NCI-H187 treated with DMSO at 0.1 percent for 48 hours (cell line): ENCODE results near the gene TOPORS.
"Not testable (repeated sequence)": the region's sequence is repeated elsewhere in the genome, so short reads cannot be mapped to it uniquely, and the experiment has no call there.

Experiments
- DNase-seq: peaks from one replicate; lab custom pipeline; 2025; lab: John Stamatoyannopoulos, UW

The TOPORS gene

DNA sequence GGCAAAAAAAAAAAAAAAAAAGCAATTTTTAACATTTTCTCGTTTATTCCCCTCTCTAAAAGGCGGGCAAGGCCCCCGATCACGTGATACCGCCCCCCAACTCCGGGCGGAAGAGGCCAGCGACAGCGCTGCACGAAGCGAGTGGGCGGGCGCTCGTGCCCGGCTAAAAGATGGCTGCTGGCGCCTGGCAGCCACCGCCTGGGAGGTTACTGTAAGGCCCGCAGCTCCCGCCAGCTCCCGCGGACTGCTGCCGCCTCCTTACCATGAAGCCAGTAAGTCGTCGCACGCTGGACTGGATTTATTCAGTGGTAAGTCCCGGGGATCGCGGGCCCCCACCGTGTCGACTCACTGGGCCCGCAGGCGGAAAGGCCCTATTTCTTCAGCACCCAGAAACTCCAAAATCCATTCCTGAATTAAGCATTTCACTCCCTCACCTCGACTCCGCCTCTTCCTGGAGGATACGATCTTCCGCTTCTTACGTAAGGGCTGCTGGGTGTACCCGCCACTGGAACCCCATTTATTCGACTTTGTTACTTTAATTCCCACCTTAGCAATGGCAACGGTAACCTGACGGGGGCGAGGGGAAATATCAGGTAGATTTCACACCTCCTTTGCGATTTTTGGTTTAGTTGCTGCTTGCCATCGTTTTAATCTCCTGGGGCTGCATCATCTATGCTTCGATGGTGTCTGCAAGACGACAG, at the start of gene TOPORS, which contains the start of gene SMIM27:
TOPORS (minus strand) TSS at position 415 of the 701 bp plus-strand sequence; CDS start at position 265, 150 bp downstream.
SMIM27 (plus strand) TSS at position 156 of the 701 bp plus-strand sequence; CDS start at position 264, 108 bp downstream.
- DNase-seq, result peak; percentile 43

DNA sequence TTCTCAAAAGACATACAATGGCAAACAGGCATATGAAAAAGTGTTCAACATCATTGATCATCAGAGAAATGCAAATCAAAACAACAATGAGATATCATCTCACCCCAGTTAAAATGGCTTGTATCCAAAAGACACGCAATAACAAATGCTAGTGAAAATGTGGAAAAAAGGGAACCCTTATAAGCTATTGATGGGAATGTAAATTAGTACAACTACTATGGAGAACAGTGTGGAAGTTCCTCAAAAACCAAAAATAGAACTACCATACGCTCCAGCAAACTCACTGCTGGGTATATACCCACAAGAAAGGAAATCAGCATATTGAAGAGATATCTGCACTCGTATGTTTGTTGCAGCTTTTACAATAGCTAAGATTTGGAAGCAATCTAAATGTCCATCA, 46.6 kb upstream of the TOPORS start:
- DNase-seq, result not testable (repeated sequence)

DNA sequence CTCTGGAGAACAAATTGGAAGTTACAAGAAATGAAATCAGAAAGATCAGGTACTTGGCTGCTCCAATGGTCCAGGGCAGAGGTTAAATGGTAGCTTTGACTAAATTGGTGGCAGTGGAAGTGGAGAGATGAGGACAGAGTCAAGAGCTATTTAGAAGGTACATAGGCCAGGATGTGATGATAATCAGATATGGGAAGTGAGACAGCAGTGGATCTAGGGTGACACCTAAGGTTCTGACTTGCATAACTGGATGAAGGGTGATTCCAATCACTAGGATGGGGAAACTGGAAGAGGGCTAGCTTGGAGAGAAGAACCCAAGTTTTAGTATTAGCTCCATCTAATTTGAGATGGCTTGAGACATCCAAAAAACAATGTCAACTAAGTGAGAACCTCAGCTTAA, 44.5 kb upstream of the TOPORS start:
- no peak for DNase-seq

DNA sequence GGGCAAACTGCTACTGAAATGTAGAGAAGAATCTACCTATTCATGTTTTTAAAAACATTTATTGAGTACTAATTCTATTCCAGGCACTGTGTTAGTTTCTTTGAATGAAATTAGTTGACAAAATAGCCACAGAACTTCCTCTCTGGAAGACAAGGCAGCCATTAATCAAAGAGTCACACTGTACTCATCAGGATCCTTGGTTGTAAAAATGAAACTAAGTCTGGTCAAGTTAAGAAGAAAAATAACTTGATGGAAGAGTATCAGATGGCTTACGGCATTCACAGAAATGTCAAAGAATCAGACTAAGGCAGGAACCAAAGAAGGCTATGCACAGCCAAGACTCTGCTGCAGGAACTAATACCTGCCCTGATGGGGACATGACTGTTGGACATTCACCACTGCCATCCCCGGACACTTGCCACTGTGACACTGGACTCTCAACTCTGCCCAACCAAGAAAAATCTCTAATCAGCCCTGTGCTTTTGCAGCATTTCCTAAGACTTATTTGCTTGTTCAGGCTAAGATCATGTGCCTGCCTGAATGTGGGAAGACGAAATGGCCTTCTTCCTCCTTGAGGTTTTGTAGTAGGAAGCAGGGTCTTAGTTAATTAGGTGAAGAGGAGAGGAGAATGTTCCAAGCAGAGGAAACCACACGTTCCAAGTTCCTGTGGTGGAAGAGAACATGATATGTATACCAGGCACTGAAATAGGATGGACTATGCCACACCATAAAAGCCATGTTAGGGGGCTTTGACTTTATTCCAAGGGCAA, 43.9 kb upstream of the TOPORS start:
- no peak for DNase-seq

DNA sequence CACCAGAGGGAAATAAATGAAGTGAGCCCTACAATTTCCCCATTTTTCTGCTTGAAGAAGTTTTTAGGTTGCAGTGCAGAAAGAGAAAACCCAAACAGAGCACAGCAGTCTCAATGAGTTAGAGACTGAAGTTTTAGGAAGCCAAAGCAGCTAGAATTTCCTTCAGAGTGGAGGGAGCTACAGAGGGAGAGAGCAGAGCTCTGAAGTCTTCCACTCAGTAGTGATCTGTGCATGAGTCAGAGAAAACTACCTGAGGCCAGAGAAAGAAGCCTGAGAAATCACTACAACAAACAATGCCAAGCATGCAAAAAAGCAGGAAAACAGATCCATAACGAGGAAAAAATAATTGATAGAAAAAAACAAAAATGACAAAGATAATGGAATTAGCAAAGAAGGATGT, 38.5 kb upstream of the TOPORS start:
- DNase-seq, result no peak

DNA sequence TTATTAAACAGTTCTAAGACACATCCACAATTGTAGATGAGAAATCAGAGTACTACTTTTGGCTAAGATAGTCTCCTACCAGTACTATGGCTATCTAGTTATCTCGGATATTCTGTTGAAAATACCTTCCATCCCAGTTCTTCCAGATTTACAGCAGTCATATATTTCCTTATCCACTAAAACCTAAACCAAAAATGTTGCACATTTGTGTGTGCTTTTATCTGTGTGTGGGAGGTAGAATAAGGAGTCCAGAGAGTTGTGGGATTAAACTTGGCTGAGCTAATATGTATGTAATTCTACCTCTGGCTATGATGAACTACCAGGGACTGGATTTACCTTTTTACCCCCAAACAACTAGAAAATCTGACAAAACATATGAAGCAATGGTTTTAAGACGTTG, 38.1 kb upstream of the TOPORS start:
- DNase-seq, result no peak

DNA sequence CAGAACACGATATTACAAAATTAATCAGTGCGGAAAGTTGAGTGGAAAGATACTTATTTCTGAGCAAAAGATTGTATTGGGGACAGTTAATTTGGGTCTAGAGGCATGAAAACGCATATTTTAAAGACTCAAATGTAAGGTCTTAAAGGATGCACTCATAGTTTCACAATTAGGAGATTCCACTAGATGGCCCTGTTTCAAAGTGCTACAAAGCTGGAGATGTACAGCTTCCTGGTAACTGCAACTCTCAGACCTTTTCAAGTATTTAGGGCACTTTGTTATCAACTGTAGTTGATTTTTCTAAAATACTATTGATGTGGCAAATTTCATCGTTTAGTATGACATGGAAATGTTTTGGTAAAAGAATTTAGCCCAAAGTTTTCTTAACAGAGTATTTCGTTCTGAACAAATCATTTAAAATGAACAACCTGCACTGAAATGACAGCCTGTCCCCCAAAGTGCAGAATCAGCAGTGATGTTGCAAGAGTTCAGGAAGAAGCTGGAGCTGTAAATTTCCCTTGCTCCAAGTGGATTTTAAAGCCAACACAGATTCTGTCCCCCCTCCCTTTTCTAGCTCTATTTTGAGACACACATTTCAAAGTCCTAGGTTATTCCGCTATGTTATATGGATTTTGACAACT, 36.8 kb upstream of the TOPORS start:
- DNase-seq, result no peak

DNA sequence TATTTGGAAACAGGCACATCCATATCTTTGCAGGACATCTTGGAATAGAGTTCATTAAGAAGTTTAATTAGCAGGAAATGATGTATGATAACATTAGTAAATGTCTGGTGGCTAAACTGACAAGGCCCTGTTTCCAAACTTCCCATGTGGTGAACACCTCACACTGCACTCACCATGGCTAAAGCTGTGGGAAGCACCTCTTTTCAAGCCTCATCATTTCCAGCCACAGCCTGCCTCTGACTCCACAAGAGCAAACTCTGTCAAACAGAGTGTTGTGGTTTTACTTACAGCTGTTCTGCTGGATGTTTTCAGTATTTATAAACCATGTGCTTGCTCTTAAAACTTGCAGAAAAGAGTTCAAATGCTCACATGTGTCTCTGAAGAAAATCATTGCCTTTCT, 35.5 kb upstream of the TOPORS start:
- no peak for DNase-seq

DNA sequence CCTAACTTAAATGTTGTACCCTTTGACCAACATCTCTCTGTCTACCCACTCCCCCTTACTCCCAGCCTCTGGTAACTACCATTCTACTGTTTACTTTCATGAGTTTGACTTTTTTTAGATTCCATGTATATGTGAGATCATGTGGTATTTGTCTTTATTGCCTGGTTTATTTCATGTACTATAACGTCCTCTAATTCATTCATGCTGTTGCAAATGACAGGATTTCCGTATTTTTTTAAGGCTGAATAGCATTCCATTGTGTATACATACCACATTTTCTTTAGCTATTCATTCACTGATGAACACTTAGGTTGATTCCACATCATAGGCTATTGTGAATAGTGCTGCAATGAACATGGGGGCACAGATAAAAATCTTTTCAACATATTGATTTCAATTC, 32.4 kb upstream of the TOPORS start:
- DNase-seq, result no peak

DNA sequence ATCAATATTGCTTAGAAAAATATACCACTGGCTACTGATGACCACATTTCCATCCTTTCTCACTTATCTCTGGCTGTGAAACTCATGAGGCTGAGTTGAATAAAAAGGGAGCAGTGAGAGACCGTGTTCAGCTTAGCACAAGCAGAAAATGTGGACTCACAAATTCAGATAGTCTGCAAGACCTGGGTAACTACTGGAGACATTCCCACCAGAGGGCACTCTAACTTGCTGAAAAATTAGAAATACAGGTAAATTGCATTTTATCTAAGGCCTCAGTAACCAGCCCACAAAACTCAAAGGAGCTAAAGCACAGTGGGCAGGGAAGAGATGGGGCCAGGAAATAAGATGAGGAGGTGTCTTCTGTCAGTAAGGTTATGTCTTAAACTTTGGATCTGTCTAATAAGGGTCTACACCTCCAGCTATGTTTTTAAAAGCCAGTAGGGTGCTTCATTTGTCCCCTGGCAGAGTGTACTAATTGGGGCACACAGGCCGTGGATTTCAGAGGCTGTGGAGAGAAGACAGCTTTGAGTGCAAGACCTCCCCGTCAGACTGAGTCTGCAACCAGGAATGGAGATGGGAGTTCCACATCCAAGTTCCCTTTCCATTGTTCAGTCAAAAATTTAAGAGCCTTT, 29.2 kb upstream of the TOPORS start:
- no peak for DNase-seq

DNA sequence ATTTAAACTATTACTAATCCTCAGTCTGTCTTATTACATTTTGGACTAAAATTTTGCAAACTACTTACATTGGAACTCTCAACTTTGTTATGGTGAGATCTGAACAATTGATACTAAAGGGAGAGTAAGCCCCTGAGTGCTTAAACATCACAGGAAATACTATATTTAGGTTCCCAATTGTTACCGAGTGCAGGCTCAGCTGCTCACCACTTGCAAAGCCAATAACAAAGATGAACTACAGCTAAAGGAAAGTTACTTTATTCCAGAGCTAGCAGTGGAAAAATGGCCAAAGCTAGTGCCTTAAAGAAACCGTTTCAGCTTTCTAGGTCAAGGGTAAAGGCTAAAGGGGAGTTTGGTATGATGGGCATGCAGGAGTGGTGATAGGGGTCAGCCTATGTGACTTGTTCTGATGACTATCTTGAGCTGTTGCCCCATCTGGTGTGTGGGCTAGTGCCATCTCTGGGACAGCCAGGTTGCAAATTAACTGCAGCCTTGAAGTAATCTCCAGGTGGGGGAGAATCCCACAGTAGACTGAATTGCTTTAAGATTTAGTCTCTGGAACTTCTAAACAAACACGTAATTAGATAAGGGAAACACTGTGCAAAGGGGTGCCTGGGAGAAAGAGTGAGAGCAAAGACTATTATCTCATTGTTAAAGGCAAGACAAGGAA, 28.4 kb upstream of the TOPORS start:
- DNase-seq, result no peak

DNA sequence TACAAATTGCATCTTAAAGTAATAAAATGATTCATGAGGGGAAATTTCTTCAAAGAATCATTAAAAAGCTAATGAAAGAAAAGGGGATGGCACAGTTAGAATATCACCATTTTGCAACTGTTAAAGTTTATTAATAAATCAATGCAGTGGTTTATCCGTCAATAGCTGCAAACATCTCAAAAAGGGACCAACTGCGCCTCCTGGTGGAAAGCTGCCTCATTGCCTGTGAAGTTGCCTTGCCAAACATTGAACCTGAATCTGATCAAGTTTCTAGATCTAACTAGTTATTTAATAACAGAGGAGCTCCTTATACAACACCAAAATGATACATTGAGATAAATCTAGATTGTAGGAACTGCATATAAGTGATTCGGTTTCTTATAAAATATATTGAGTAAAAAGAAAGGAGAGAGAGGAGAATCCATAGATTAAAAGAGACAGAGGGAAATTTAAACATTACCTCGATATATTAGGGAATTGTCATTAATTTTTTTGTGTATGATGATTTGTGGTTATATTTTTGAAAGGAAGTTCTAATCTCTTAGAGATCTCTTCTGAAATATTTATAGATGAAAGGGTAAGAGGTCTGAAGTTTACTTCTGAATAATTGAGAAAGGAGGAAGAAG, 27.4 kb upstream of the TOPORS start:
- no peak for DNase-seq

DNA sequence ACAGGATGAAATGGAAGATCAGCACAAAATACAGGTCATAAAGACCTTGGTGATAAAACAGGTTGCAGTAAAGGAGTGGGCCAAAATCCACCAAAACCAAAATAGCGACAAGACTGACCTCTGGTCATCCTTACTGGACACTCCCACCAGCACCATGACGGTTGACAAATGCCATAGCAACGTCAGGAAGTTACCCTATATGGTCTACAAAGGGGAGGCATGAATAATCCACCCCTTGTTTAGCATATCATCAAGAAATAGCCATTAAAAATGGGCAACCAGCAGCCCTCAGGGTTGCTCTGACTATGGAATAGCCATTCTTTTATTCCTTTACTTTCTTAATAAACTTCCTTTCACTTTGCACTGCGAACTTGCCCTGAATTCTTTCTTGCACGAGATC, 26.6 kb upstream of the TOPORS start:
- DNase-seq, result no peak

DNA sequence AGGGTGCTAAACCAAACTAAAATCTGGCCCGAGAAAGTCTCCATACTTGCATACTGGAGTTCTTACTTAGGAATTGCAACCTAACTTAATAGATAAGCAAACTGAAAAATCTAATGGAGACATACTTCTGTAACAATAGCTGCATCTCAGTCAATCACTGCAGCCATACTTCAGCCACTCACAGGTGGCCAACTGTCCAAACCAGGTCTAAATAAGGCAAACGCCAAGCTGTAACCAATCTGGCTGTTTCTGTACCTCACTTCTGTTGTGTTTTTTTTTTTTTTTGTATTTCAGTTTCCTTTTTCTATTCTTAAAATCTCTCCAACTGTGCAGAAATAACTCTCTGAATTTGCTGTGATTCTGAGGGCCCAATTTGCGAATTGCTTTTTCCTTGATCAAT, 24.9 kb upstream of the TOPORS start:
- DNase-seq, result no peak

DNA sequence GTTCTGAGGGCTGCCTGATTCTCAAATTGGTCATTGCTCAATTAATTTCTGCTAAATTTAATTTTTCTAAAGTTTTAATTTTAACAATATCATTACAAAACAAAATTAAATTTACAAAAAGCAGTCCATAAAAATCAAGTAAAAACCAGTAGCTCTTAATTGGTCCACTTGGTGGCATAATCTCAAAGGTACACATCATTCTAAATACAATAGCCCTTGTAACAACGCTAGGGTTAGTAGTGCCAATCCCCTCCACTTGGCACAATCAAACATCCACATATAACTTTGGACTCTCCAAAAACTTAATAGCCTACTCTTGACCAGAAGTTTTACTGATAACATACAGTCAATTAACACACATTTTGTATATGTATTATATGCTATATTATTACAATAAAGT, 22.5 kb upstream of the TOPORS start:
- no peak for DNase-seq

DNA sequence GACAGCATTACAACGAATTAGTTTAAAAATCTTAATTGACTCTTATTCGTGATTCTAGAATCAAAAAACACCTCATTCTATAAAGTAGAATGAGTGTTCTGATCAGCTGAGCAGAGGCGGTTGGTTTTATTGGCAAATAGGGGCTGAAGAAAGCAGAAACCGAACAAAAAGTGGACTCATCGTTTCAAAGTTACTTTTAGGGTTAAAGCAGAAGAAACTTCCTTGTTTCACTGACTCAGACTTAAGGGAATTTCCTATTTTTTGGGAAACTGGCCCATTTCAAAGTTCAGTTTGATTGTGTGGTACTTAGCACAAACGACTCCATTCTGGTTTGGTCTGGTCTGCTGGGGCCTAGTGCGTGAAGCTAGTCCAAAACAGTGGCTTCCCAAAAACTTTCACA, 21.4 kb upstream of the TOPORS start:
- DNase-seq, result no peak

DNA sequence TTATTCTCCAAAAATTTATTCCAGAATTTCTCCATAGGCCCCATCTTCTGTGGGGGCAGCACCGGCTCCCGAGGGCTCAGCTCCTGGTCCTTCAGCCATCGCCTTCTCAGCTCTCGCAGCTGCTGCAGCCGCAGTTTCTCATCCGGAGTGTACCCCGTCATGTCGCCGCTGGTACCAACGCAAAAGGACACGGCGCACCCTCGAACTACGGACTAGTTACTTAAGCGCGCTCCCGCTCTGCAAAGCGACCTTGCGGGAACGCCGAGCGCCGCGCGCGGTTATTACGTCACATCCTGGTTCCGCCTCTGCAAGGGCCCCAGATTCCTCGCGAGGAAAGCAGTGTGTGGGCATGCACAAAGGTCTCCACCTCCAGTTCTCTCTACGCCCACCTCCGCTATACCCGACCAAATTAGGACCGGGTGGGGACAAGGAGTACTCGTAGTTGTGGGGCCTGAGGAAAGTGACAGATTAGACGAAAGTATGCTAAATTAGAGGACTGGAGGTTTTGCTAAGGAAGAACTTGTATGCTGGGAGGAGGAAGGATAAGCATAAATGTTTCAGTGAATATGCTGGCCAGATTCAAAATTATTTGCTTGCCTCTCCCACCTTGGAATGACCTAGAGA, 20.6 kb upstream of the TOPORS start, which contains the start of gene NDUFB6:
NDUFB6 (minus strand) TSS at position 260 of the 624 bp plus-strand sequence; CDS start at position 161, 99 bp downstream.
- peak; percentile 26 for DNase-seq

DNA sequence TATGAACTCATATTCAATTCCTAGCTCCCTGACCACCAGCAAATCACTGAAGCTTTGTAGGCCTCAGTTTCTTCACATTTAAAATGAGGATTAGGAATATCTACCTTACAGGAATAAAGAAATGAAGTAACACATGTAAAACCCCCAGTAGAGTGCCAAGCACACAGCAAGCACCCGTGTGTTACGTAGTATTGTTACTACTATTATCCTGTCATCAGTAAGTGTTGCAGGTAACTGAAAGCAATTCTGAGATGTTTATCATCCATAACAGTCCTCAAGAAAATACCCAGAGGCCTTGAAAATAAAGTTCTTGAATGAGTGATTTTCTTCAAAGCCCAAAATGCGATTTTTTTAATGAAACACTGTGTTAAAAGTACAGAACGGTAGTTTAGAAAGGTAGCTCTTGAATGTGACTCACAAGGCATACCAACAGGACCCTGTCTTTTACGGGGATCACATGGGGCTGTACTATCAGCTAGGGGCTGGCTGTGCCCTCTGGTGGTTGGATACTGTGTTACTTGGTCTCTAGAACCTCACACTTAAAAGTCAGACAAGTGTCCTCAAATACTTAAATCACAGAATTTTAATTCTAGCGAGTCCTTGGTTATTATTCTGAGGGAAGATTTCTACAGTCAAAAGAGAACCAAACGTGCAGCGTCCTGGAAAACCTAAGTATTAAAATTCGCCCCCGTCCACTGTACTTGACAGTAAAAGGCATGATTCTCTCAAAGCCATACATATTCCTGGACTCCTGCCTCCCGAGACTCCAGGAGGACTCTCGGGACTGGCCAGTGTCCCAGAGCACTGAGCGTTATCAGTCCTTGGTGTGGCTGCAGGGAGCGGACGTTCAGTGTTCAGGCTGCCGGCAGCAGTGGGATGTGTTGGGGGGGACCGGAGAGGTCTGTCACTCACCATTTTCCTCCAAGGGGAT, 19.8 kb upstream of the TOPORS start:
- DNase-seq, result no peak

DNA sequence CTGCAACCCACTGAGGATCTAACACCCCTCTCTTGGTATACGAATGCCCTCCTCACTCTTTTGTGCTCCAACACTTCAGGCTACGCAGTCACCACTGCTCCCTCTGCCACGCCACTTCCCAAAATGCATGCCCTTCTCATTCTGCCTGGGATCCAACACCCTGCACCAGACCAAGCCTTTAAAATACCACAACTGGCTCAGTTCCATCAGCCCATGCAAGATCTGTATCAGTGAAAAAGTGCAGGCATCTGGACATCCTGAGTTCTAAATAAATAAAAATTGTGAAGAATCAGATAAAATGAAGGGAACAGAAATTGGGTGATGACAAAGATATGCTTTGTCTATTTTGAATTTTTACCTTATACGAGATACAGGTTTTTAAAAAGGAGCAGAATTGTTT, 17.9 kb upstream of the TOPORS start:
- DNase-seq, result no peak

DNA sequence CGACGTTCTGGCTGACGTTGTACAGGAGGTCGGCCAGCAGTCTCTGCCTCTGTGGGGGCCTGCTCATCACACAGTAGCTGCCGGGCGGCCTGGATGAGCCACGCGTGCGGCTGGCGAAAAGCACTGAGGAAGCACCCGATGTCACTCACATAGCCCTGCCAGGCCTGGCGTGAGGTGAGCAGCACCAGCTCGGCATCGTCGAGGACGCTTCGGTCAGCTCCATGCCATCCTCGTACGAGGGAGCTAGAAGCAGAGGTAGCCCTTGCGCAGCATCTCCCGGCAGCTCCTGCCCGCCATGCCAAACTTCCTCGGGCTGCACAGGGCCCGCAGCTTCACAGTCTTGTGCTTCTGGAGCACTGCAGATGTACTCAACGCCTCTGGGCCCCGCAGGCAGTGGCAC, 14.4 kb upstream of the TOPORS start:
- no peak for DNase-seq
